GM12878 (cell line): ENCODE data around the gene ADISSP. TPM values are rescaled to one million over a fixed set of nuclear protein-coding genes. Genes with fewer than 3 reads are reported as not detected.

Source experiments
- ATAC-seq: fragments of 200-7000 bp; cut with Tn5 transposase; 3 replicates; pipeline ENCODE4 v1.9.1; 2020; ENCODE audit warnings: mild to moderate bottlenecking, moderate library complexity
- BruUV-seq: library from RNA; stranded (reverse); fragments of 400-500 nt; replicated peaks from 2 replicates; lab custom pipeline; 2021; lab: Mats Ljungman, UMichigan
- CTCF ChIA-PET: fragments of 300-600 bp; sonication (Branson Sonifier 250); formaldehyde crosslinking; extraction: SDS; loops from one replicate; lab custom pipeline; 2021; ENCODE audit warnings: inconsistent platforms; lab: Yijun Ruan, JAX
- POLR2A ChIA-PET: fragments of 350-600 bp; formaldehyde crosslinking; extraction: SDS; loops from one replicate; lab custom pipeline; 2021; ENCODE audit warnings: inconsistent platforms; lab: Charles Lee
- RAD21 ChIA-PET: fragments of 300-600 bp; sonication (Branson Sonifier 250); formaldehyde crosslinking; loops from one replicate; lab custom pipeline; 2023; ENCODE audit warnings: antibody characterized with exemption; ENCODE audit not compliant: unreplicated experiment; lab: Charles Lee
- SMC1A ChIA-PET: fragments of 300-600 bp; sonication (Branson Sonifier 250); formaldehyde crosslinking; loops from one replicate; lab custom pipeline; 2023; ENCODE audit not compliant: unreplicated experiment, uncharacterized antibody; lab: Charles Lee
- DNase-seq: peaks from one replicate; pipeline ENCODE4 v3.0.0-alpha.2; 2011; ENCODE audit warnings: low read depth, low spot score
- FAIRE-seq: peaks from 3 replicates; lab custom pipeline; 2011; peaks lifted over from hg19 to GRCh38; lab: Jason Lieb, UNC
- H2AFZ ChIP-seq: 2 replicates; pipeline ENCODE4 v1.6.0; 2011; ENCODE audit warnings: low read depth, low read length, control low read depth; ENCODE audit not compliant: control insufficient read depth
- H3K27ac ChIP-seq: 2 replicates; pipeline ENCODE4 v1.5.1; 2011; ENCODE audit warnings: control low read depth; ENCODE audit not compliant: control insufficient read depth, insufficient read depth
- H3K27me3 ChIP-seq, 2 experiments: replicated peaks in 1 of 2; 2 replicates each; pipeline versions ENCODE4 v1.6.0 to v1.6.1; 2011; ENCODE audit warnings: low read length in 1 of 2; ENCODE audit not compliant: control insufficient read depth in 2 of 2, insufficient read depth in 2 of 2
- H3K36me3 ChIP-seq, 2 experiments: 2 replicates each; pipeline ENCODE4 v1.5.1; 2011; ENCODE audit warnings: low read length in 1 of 2; ENCODE audit not compliant: control insufficient read depth in 2 of 2, insufficient read depth in 2 of 2
- H3K4me1 ChIP-seq: 2 replicates; pipeline ENCODE4 v1.6.1; 2011; ENCODE audit warnings: mild to moderate bottlenecking, low read length, moderate library complexity, mixed read lengths; ENCODE audit not compliant: control insufficient read depth, insufficient read depth
- H3K4me2 ChIP-seq: 2 replicates; pipeline ENCODE4 v1.6.0; 2011; ENCODE audit warnings: control low read depth; ENCODE audit not compliant: control insufficient read depth, insufficient read depth
- H3K4me3 ChIP-seq: fragments of 200-600 bp; sonication (generic); 2 replicates; pipeline ENCODE4 v1.5.1; 2016
- H3K79me2 ChIP-seq: 2 replicates; pipeline ENCODE4 v1.6.0; 2011; ENCODE audit warnings: low read length; ENCODE audit not compliant: control insufficient read depth, insufficient read depth
- H3K9ac ChIP-seq: 2 replicates; pipeline ENCODE4 v1.8.0; 2011; ENCODE audit warnings: low read length, control low read depth, mixed read lengths; ENCODE audit not compliant: control insufficient read depth, insufficient read depth
- H3K9me3 ChIP-seq: replicated peaks from 3 replicates; pipeline ENCODE4 v1.5.1; 2011; ENCODE audit warnings: mild to moderate bottlenecking, low read length; ENCODE audit not compliant: control insufficient read depth, insufficient read depth
- H4K20me1 ChIP-seq: 2 replicates; pipeline ENCODE4 v1.6.0; 2011; ENCODE audit not compliant: control insufficient read depth, insufficient read depth
- BCL3 ChIP-seq: IDR thresholded peaks from 2 replicates; pipeline ENCODE4 v1.6.1; 2011; ENCODE audit warnings: borderline replicate concordance, low read depth, mild to moderate bottlenecking, moderate library complexity, low read length; ENCODE audit not compliant: insufficient read depth, poor library complexity, severe bottlenecking
- BMI1 ChIP-seq: fragments of 450-650 bp; IDR thresholded peaks from 2 replicates; pipeline ENCODE4 v1.6.1; 2016; ENCODE audit warnings: mild to moderate bottlenecking, moderate library complexity, borderline replicate concordance
- CHD1 ChIP-seq: IDR thresholded peaks from 2 replicates; pipeline ENCODE4 v1.6.1; 2012; ENCODE audit warnings: low read depth, low read length, improper control_type of control experiment
- EZH2 ChIP-seq: IDR thresholded peaks from 2 replicates; pipeline ENCODE4 v1.6.1; 2012; ENCODE audit warnings: low read depth, mild to moderate bottlenecking, control low read depth, inconsistent platforms, low read length, borderline replicate concordance; ENCODE audit not compliant: control insufficient read depth
- HDGF ChIP-seq: fragments of 450-650 bp; IDR thresholded peaks from 2 replicates; pipeline ENCODE4 v1.6.1; 2016; ENCODE audit warnings: antibody characterized with exemption
- MEF2A ChIP-seq: IDR thresholded peaks from 2 replicates; pipeline ENCODE4 v1.6.1; 2011; ENCODE audit warnings: low read depth, mild to moderate bottlenecking, low read length, moderate library complexity; ENCODE audit not compliant: insufficient read depth
- MEF2B ChIP-seq: fragments of 450-650 bp; IDR thresholded peaks from 2 replicates; pipeline ENCODE4 v1.6.1; 2018; ENCODE audit warnings: mild to moderate bottlenecking, moderate library complexity; ENCODE audit not compliant: partially characterized antibody, poor library complexity, severe bottlenecking
- RCOR1 ChIP-seq: conservative IDR thresholded peaks from 2 replicates; pipeline ENCODE4 v1.6.1; 2012; ENCODE audit warnings: low read depth, low read length, improper control_type of control experiment
- RFX5 ChIP-seq: IDR thresholded peaks from 2 replicates; pipeline ENCODE4 v1.6.1; 2011; ENCODE audit warnings: low read depth, low read length, improper control_type of control experiment
- SUPT20H ChIP-seq: IDR thresholded peaks from 2 replicates; pipeline ENCODE4 v1.6.1; 2011; ENCODE audit warnings: low read depth, mild to moderate bottlenecking, low read length, moderate library complexity, borderline replicate concordance; ENCODE audit not compliant: control insufficient read depth
- SUZ12 ChIP-seq: fragments of 200-600 bp; sonication (generic); IDR thresholded peaks from one replicate; pipeline ENCODE4 v1.6.1; 2018; ENCODE audit warnings: antibody characterized with exemption, mild to moderate bottlenecking; ENCODE audit not compliant: unreplicated experiment
- TBL1XR1 ChIP-seq: IDR thresholded peaks from 2 replicates; pipeline ENCODE4 v1.6.1; 2012; ENCODE audit warnings: low read depth, low read length, improper control_type of control experiment
- WRNIP1 ChIP-seq: IDR thresholded peaks from 2 replicates; pipeline ENCODE4 v1.6.1; 2011; ENCODE audit warnings: low read depth, low read length, improper control_type of control experiment, borderline replicate concordance
- ZBTB4 ChIP-seq: fragments of 450-650 bp; formaldehyde crosslinking; IDR thresholded peaks from 2 replicates; pipeline ENCODE4 v1.4.0; 2022; ENCODE audit warnings: mild to moderate bottlenecking, moderate library complexity
- WGBS: methylation state at CpG from one replicate; pipeline ENCODE4 v1.1.6; 2016; ENCODE audit warnings: low lambda C conversion rate; ENCODE audit not compliant: insufficient replicate concordance, insufficient coverage; ENCODE audit errors: missing lambda C conversion rate; 5-methylcytosine and 5-hydroxymethylcytosine counted together
- in situ Hi-C: fragments of 300-500 bp; cut with MboI; formaldehyde crosslinking; loops from 9 replicates; pipeline ENCODE4 v1.14.3; 2018; ENCODE audit warnings: mixed read lengths
- intact Hi-C: fragments of 100-400 bp; cut with micrococcal nuclease; formaldehyde crosslinking; loops from one replicate; pipeline ENCODE4 v1.14.2; 2022; ENCODE audit not compliant: unreplicated experiment
- polyA plus RNA-seq, 11 experiments: library from polyadenylated mRNA; depleted of rRNA in 4 of 11; unstranded in 6 of 11; stranded (reverse) in 5 of 11; fragments of >200 nt; fragmentation: Nextera tagmentation in 4 of 11; fragmentation: Illumina TruSeq in 1 of 11; extraction: Ambion mirVana in 4 of 11; extraction: Trizol in 1 of 11; gene quantifications; 1 replicate in 1 of 11; 2 replicates in 10 of 11; pipeline versions ENCODE4 v1.2.1 to v1.2.3, GENCODE V29; 2011 to 2016; ENCODE audit warnings: inconsistent platforms in 2 of 11, missing spikeins in 2 of 11, low read depth in 1 of 11
- total RNA-seq, 4 experiments: library from RNA; depleted of rRNA in 3 of 4; stranded (reverse); fragments of >200 nt in 3 of 4; fragmentation: Illumina TruSeq in 1 of 4; extraction: Trizol in 1 of 4; gene quantifications; 2 replicates each; pipeline versions ENCODE4 v1.2.1 to v1.2.3, GENCODE V29; 2013 to 2021

The ADISSP gene
- total and polyA plus RNA-seq, 10 of the 15 experiments (the other 5 are each of a cell fraction or from before 2014, with no cell fraction given), result 0.80 to 96.3 (median 38.6) TPM

GRCh38 chr20:3743251-3743650, 24.3 kb downstream of the ADISSP start:
- RAD21 ChIA-PET, result no interaction called here
- Histone ChIP-seq H3K4me1 (no peaks in the 10 kb centered on the region), H3K27me3 (no peaks in the 10 kb centered on the region), H2AFZ (no peak overlapping the region), H3K4me2 (no peak overlapping the region), H3K9me3 (no peaks in the 10 kb centered on the region), H3K4me3 (no peak overlapping the region), H3K9ac (no peak overlapping the region), H4K20me1 (no peaks in the 10 kb centered on the region), H3K36me3 (no peaks in the 10 kb centered on the region), H3K79me2 (no peaks in the 10 kb centered on the region), H3K27ac (no peak overlapping the region)
- no TSS peak for BruUV-seq
- intact Hi-C loops (no loop called here), in situ Hi-C loops (no loop called here)
- 20% methylated on average over 2 of the region's 2 CpGs for WGBS
- ATAC-seq (no peak), DNase-seq (no peak), FAIRE-seq (no peak)
- POLR2A ChIA-PET, result interaction anchor here (0.9 kb wide), 1 partner anchor 44 kb away, joined by 3 read pairs; no protein-coding TSS in a partner anchor
- CTCF ChIA-PET, result interaction anchor here (0.6 to 2.4 kb wide), 4 partner anchors 24 to 95 kb away, joined by 3 to 8 read pairs (median 4); partner anchors contain the start of gene ADISSP
- SMC1A ChIA-PET, result no interaction called here
- TF ChIP-seq ZBTB4 (CRISPR knock-in tag) (no peak), MEF2A (no peak), RFX5 (no peak), HDGF (no peak), SUZ12 (no peak), CHD1 (no peak), BMI1 (no peak), WRNIP1 (no peak), TBL1XR1 (no peak), RCOR1 (no peak), MEF2B (no peak), BCL3 (no peak), EZH2 (no peak), SUPT20H (no peak)
